Activated gamma-delta T cell treated with Interleukin-2 at 50 U/mL for 16 hours (primary cell): ENCODE data around the gene ARHGEF18.
"Not testable (repeated sequence)": the region's sequence is repeated elsewhere in the genome, so short reads cannot be mapped to it uniquely, and the experiment has no call there.

Experiments
- DNase-seq: peaks from one replicate; pipeline ENCODE4 v3.0.0-alpha.2; 2020

Gene ARHGEF18

DNA sequence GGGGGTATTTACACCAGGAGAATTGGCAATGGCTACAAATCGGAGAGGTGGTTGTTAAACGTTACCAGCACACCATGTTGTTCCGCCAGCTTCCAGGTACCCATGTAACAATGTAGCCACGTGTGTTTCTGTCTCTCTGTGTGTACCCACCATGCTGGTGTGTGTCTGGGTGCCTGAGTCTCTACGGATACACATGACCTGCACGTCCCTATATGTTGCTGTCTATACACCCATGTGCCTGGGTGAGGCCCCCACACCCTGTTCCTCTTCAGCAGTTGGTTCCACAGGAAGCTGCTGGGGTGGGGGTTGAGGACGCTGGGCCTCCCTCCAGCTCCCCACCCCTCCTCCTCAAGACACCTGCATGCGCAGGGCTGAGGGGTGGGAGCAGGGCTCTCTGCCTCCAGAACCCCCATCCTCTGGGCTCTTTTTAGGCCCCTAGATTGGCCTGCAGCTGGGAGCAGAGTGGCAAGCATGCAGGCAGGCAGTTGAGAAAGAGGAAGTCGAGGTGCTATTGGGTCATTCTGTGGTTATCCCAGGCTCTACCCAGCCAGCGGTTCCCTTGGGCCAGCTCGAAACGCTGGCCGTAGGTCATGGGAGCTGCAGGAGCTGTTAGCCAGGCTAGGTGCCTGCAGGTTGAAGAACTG lies at the start of gene ARHGEF18:
ARHGEF18 (plus strand) TSS at position 351 of the 644 bp plus-strand sequence. CDS start 13,954 bp downstream, outside the sequence.
- peak; percentile 67 for DNase-seq

DNA sequence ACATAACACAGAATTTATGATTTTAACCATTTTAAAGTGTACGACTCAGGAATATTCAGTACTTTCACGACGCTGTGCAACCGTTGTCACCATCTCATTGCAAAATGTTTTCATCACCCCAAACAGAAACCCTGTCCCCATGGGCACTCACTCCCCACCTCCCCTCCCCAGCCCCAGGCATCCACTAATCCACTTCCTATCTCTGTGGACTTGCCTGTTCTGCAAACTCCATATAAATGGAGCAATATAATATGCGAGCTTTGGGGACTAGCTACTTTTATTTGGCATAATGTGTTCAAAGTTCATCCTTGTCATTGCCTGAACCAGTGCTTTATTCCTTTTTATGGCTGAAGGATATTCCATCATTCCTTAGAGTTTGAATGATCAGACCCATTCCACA lies 47.2 kb upstream of the ARHGEF18 start:
- no peak for DNase-seq

DNA sequence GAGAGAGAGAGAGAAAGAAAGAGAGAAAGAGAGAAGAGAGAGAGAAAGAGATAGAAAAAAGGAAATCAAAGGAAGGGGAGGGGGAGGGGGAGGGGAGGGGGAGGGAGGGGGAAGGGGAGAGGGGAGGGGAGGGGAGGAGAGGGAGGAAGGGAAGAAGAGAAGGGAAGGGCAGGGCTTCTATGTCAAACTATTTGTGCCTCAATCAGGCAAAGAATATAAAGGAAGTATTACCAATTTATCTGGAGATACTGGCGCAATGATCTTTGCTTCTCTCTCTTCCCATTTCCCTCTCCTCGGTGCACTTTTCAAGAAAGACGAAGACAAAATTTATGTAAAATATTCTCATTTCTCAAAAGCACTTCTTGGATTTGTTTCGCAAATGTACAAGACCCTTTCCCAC lies 45.3 kb upstream of the ARHGEF18 start:
- no peak for DNase-seq

DNA sequence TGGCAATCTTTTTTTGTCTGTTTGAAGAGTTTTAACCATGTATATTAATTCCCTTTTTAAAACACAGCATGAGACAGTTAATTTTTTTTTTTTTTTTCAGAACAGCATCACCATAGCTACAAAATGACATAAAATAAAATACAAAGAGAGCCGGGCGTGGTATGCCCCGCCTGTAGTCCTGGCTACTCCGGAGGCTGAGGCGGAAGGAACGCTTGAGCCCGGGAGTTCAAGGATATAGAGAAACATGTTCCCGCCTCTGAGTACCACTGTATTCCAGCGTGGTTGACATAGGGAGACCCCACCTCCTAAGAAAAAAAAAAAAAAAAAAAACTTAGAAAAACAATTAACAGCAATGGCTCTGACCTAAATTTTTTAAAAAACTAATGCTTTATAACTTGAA lies 44.5 kb upstream of the ARHGEF18 start:
- no peak for DNase-seq

DNA sequence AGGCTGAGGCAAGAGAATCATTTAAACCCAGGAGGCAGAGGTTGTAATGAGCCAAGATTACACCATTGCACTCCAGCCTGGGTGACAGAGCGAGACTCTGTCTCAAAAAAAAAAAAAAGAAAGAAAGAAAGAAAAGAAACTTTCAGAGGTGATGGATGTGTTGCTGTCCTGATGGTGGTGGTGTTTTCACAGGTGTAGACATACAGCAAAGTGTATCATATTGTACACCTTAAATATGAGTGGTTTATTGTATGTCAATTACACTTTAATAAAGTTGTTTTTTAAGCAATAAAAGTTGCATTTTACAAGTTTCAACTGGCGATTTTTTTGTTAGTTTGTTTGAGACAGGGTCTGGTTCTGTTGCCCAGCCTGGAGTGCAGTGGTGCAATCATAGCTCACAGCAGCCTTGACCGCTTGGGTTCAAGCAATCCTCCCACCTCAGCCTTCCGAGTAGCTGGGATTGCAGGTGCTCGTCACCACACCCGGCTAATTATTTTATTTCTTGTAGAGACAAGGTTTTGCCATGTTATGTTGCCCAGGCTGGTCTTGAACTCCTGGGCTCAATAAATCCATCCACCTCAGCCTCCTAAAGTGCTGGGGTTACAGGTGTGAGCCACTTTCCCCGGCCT lies 41.0 kb upstream of the ARHGEF18 start:
- no peak for DNase-seq

- not testable (repeated sequence) for DNase-seq
These were observed 40.4 kb upstream of the ARHGEF18 start for GRCh38 chr19:7308327-7308726.

DNA sequence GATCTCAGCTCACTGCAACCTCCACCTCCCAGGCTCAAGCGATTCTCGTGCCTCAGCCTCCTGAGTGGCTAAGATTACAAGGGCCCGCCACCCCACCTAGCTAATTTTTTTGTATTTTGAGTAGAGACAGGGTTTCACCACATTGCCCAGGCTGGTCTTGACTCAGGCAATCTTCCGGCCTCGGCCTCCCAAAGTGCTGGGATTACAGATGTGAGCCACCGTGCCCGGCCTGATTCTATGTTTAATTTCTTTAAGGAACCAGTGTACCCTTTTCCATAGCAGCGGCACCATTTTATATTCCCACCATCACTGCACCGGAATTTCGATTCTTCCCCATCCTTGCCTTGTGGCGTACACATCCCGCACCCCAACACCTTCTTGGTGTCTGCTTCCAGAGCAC lies 36.8 kb upstream of the ARHGEF18 start:
- DNase-seq, result no peak

DNA sequence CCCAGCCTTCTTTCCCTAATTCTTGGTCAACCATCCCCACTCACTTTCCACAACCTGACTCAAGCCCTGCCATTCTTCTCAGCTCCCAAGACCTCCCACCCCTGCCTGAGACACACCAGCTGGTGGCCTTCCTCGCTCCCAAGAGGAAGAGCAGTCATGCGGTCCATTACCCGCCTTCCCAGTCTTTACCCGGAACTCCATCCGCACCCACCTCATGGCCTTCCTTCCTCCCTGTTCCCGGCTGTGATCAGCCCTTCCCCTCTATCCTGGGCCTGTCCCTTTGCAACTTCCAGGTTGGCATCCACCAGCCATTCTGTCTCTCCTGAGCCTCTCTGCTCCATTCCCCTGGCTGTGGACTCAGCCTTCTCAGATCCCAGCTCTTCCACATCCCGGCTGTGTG lies 35.9 kb upstream of the ARHGEF18 start:
- DNase-seq, result no peak

- DNase-seq, result no peak
These were observed 30.6 kb upstream of the ARHGEF18 start for GRCh38 chr19:7318176-7318575.

DNA sequence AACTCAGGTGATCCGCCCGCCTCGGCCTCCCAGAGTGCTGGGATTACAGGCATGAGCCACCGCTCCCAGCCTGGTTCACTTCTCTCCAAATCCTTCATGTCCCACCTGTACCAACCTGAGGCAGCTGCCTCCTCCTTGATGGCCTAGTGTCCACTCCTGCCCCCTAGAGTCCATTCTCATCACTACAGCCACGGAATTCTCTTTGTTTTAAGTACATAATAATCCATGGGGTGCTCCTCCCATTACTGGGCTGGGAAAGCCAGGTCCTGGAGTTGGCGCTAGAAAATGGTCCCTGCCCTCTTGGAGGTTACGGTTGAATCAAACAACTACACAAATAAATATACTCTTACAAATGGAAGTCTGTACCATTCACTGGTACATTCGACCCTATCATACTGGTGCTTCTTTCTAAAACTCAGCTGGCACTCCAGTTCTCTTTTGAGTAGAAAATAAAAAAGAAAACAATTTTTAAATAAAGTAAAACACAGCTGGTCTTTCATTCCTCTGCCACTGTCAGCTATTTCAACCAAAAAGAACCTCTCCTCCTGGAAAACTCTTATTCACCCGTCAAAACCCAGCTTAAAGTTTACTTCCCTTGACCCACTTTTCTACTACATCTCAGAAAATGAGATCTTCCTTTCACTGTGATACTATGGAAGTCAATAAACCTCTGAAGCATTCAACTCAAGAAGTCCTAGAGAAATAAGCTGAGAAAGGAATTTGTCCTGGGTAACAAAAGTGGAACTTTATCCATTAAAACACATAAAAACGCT lies 22.4 kb upstream of the ARHGEF18 start:
- peak; percentile 37 for DNase-seq

DNA sequence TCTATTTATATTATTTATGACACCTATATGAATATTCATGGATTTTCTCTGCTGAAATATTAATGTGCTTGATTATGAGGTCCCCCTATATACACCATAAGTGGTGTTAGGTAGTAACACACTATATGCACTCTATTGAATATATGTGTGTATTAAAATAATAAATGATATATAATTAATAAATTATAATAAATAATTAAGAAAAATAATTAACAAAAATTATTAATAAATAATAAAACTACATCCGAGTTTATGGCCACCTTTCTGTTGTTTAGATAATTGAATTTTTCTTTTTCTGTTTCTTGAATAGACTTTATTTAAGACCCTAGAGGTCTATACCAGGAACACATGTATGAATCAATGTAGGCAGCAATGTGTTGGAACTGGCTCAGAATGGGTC lies 20.9 kb upstream of the ARHGEF18 start:
- no peak for DNase-seq

- no peak for DNase-seq
These were observed 20.1 kb upstream of the ARHGEF18 start for GRCh38 chr19:7328647-7329046.

DNA sequence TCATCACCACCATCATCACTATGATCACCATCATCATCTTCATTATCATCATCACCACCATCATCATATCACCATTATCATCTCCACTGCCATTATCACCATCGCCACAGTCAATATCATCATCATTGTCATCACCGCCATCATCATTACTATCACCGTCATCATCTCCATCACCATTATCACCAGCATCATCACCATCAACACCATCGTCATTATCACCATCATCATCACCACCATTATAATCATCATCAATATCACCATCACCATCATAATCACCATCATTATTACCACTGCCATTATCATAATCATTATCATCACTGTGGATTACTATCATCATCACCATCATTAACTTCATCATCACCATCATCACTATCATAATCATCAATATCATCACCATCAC lies 17.3 kb upstream of the ARHGEF18 start:
- DNase-seq, result no peak

GRCh38 chr19:7333198-7334118 lies 15.3 kb upstream of the ARHGEF18 start:
- no peak for DNase-seq

DNA sequence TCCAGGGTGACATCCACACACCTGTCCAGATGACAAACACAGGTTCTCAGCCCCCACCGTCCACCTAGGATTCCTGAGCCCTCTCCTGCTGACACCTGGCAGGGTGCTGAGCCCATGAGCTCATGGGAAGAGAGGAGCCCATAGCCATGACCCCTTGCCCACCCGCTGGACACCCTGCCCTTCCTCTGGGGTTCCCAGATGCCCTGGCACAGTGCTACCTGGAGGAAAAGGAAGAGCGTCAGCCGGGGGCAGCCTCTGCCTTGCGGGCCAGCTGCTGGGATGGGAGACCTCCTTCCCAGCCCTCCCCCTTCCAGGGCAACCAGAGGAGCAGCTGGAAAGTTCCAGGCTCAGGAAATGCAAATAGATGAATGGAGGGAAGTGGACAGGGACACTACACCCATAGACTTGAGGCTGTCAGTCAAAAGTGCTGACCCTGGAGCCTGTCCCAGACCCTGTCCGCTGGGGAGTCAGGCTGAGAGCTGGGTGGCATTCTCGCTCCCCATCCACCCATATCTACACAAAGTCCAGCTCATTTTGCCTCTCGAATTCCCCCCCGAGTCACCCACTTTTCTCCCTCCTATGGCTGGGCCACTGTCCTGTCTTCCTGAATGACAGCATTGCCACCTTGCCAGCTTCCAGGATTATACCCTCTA lies 12.3 kb upstream of the ARHGEF18 start:
- no peak for DNase-seq

GRCh38 chr19:7337380-7338194 lies 11.2 kb upstream of the ARHGEF18 start:
- no peak for DNase-seq

- DNase-seq, result peak; percentile 90
These were observed 7.5 kb upstream of the ARHGEF18 start for GRCh38 chr19:7340959-7341837.

GRCh38 chr19:7342143-7342542 lies 6.6 kb upstream of the ARHGEF18 start:
- DNase-seq, result no peak

- DNase-seq, result no peak
These were observed 2.2 kb upstream of the ARHGEF18 start for GRCh38 chr19:7346488-7346971.

DNA sequence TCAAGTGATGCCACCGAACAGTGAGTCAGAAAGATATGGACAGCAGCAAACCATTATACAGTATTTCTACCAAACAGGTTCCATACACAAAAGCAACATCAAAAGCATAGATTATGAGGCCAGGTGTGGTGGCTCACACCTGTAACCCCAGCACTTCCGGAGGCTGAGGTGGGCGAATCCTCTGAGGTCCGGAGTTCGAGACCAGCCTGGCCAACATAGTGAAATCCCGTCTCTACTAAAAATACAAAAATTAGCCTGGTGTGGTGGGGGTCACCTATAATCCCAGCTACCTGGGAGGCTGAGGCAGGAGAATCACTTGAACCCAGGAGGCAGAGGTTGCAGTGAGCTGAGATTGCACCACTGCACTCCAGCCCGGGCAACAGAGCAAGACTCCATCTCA lies 1.7 kb upstream of the ARHGEF18 start:
- peak; percentile 13 for DNase-seq
